DOHH2 (cell line): ENCODE data around the gene METTL23.

ENCODE experiments used
- H3F3A ChIP-seq: fragments of 200-600 bp; sonication (generic), shearing (Covaris generic); 2 replicates; pipeline ENCODE4 v1.6.0; 2016; ENCODE audit warnings: antibody characterized with exemption, mild to moderate bottlenecking; ENCODE audit not compliant: control insufficient read depth, insufficient read depth
- H3K27ac ChIP-seq: fragments of 200-600 bp; sonication (generic); 2 replicates; pipeline ENCODE4 v1.5.1; 2014; ENCODE audit warnings: low read depth, mild to moderate bottlenecking, low read length, moderate library complexity
- H3K27me3 ChIP-seq: fragments of 200-600 bp; sonication (generic); 2 replicates; pipeline ENCODE4 v1.6.1; 2014; ENCODE audit warnings: mild to moderate bottlenecking, low read length, mixed read lengths; ENCODE audit not compliant: control insufficient read depth
- H3K36me3 ChIP-seq: fragments of 200-600 bp; sonication (generic); 2 replicates; pipeline ENCODE4 v1.6.1; 2014; ENCODE audit warnings: mild to moderate bottlenecking, low read length, moderate library complexity, mixed read lengths; ENCODE audit not compliant: control insufficient read depth
- H3K4me1 ChIP-seq: fragments of 200-600 bp; sonication (generic); 2 replicates; pipeline ENCODE4 v1.6.1; 2014; ENCODE audit warnings: mild to moderate bottlenecking, low read length, mixed read lengths; ENCODE audit not compliant: control insufficient read depth
- H3K4me2 ChIP-seq: fragments of 200-600 bp; sonication (generic); 2 replicates; pipeline ENCODE4 v1.6.0; 2014; ENCODE audit warnings: mild to moderate bottlenecking, low read length, moderate library complexity
- H3K4me3 ChIP-seq: fragments of 200-600 bp; sonication (generic); 2 replicates; pipeline ENCODE4 v1.5.1; 2014; ENCODE audit warnings: mild to moderate bottlenecking, low read length, mixed read lengths
- H3K79me2 ChIP-seq: fragments of 200-600 bp; sonication (generic); 2 replicates; pipeline ENCODE4 v1.6.1; 2014; ENCODE audit warnings: mild to moderate bottlenecking, low read length, mixed read lengths; ENCODE audit not compliant: control insufficient read depth
- H3K9me2 ChIP-seq: fragments of 200-600 bp; sonication (generic); replicated peaks from 2 replicates; pipeline ENCODE4 v1.6.1; 2014; ENCODE audit warnings: mild to moderate bottlenecking, low read length, mixed read lengths; ENCODE audit not compliant: control insufficient read depth
- H3K9me3 ChIP-seq: fragments of 200-600 bp; sonication (generic); 2 replicates; pipeline ENCODE4 v1.6.1; 2014; ENCODE audit warnings: antibody characterized with exemption, low read length, mixed read lengths; ENCODE audit not compliant: control insufficient read depth, insufficient read depth
- H4K20me1 ChIP-seq: fragments of 200-600 bp; sonication (generic); 2 replicates; pipeline ENCODE4 v1.6.0; 2014; ENCODE audit warnings: low read depth, mild to moderate bottlenecking, antibody characterized with exemption, low read length, moderate library complexity; ENCODE audit not compliant: control insufficient read depth, insufficient read depth
- EZH2phosphoT487 ChIP-seq: fragments of 200-600 bp; sonication (generic); IDR thresholded peaks from 2 replicates; pipeline ENCODE4 v1.6.1; 2017; ENCODE audit warnings: borderline replicate concordance, mild to moderate bottlenecking, antibody characterized with exemption, low read length, moderate library complexity, mixed read lengths
- TF ChIP-seq, protein P1 (sequence below): fragments of 200-600 bp; sonication (generic); IDR thresholded peaks from one replicate; pipeline ENCODE4 v1.5.1; 2014; ENCODE audit warnings: antibody characterized with exemption, mild to moderate bottlenecking, low read depth, low read length; ENCODE audit not compliant: poor library complexity, severe bottlenecking

Gene METTL23

DNA sequence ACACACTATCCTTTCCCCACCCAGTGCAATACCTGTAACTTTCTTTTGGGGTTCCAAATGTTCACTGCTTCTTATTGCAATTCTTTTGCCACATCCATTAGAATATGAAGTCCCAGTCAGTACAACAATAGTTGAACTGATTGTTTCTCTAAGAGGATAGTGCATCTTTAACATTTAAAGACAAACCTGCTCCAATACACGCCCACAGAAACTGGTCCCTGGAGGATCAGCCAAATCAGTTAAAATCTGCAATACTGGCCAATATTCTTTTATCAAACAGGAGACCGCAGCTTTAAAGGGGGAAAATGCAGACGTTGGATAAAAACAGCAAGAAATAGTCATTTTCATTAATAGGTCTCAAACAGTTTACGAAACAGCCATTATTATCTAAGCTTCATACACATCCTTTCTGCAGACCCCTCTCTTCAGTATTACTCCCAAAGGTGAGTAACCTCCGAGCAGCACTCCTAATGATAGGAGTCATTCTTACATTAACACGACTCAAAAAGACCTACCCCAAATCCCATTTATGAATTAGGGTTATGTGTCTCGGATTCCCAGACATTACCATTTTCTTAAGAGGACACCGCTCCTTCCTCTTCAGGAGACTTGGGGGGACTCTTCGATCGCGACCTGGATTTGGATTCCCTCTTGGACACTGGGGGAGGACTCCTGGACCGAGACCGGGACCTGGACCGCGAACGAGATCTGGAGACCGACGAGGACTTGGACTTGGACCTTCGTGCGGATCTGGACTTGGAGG is 9.1 kb downstream of the METTL23 start:
- H3K4me1 ChIP-seq = peaks cover 51% of the 10 kb centered on the region
- TF ChIP-seq, protein P1, sequence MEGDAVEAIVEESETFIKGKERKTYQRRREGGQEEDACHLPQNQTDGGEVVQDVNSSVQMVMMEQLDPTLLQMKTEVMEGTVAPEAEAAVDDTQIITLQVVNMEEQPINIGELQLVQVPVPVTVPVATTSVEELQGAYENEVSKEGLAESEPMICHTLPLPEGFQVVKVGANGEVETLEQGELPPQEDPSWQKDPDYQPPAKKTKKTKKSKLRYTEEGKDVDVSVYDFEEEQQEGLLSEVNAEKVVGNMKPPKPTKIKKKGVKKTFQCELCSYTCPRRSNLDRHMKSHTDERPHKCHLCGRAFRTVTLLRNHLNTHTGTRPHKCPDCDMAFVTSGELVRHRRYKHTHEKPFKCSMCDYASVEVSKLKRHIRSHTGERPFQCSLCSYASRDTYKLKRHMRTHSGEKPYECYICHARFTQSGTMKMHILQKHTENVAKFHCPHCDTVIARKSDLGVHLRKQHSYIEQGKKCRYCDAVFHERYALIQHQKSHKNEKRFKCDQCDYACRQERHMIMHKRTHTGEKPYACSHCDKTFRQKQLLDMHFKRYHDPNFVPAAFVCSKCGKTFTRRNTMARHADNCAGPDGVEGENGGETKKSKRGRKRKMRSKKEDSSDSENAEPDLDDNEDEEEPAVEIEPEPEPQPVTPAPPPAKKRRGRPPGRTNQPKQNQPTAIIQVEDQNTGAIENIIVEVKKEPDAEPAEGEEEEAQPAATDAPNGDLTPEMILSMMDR = no peak
- no peak for TF ChIP-seq EZH2phosphoT487
- no peaks in the 10 kb centered on the region for H3K27me3 ChIP-seq
- no peaks in the 10 kb centered on the region for H3K9me3 ChIP-seq
- H3K9me2 ChIP-seq = no peaks in the 10 kb centered on the region
- H3F3A ChIP-seq = peaks cover 57% of the 10 kb centered on the region
- peaks cover 79% of the 10 kb centered on the region for H3K79me2 ChIP-seq
- H3K4me3 ChIP-seq = peak overlapping the region; percentile 89
- H4K20me1 ChIP-seq = peaks cover 28% of the 10 kb centered on the region
- H3K27ac ChIP-seq = peak overlapping the region; percentile 93
- H3K4me2 ChIP-seq = peak overlapping the region; percentile 66
- H3K36me3 ChIP-seq = peaks cover 60% of the 10 kb centered on the region

DNA sequence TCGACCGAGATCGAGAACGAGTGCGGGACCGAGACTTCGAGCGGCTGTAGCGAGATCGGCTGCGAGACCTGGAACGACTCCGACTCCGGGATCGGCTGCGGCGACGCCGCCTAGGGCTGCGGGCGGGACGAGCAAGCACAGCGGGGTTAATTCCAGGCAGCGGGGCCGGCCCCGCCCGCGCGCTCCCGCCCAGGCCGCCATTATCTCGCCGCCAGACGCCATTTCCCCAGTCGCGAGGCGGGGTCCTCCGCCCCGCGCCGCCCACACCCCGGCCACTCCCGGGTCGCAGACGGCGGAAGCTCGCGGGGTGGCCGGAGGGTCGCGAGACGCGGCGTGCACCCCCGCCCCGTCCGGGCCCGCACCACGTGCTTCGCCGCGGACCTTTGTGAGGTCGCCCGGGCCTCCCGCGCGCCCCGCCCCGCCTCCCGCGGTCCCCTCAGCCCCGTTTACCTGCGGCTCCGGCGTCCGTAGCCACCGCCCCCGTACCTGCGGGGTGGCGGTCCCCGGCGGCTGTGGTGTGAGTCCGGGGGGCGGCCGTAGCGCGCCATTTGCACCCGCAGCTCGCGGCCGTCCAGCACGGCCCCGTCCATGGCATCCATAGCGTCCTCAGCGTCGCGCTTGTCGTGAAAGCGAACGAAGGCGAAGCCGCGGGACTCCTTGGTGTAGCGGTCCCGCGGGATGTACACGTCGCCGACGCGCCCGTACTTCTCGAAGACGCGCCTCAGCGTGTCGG is 9.9 kb downstream of the METTL23 start:
- Histone ChIP-seq H3K79me2 (peaks cover 73% of the 10 kb centered on the region), H3K36me3 (peaks cover 61% of the 10 kb centered on the region), H4K20me1 (peaks cover 28% of the 10 kb centered on the region), H3K27me3 (no peaks in the 10 kb centered on the region), H3K9me2 (no peaks in the 10 kb centered on the region), H3K27ac (peak overlapping the region; percentile 93), H3K4me2 (peak overlapping the region; percentile 66), H3K4me1 (peaks cover 45% of the 10 kb centered on the region), H3F3A (peaks cover 52% of the 10 kb centered on the region), H3K4me3 (peak overlapping the region; percentile 89), H3K9me3 (no peaks in the 10 kb centered on the region)
- no peak for TF ChIP-seq EZH2phosphoT487
- TF ChIP-seq, protein P1 = no peak

DNA sequence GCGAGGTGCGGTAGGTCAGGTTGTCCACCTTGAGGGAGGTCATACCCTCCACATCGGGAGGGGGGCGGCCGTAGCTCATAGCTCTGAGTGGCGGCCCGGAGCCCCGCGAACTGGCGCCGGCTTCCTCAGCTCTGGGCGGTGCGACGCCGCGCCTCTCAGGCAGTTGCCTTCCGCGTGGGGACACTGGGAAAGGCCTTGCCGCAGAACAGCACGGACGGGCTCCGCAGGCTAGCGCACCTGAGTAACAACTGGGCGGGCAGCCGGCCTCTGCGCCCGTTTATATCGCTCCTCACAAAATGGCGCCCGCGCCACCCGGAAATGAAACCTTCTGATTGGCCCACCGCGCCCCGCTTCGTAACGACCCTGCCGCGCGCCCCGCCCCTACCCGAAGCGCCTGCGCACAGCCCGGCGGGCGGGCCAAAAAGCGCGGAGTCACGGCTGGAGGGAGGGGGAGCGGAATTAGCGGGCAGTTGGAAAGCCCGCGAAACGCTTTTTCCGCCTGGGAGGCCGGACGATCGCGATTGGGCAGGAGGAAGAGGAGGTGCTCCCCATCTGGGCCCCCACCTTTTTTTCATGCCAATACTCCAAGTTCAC is 10.5 kb downstream of the METTL23 start, which contains the start of gene SRSF2:
Gene SRSF2 (minus strand): TSS at position 250 of the 594 bp plus-strand sequence. CDS start 171 bp downstream, at position 79.
- Histone ChIP-seq H3K9me2 (no peaks in the 10 kb centered on the region), H4K20me1 (peaks cover 28% of the 10 kb centered on the region), H3K4me3 (peak within 1 kb of the TSS; percentile 89), H3K4me1 (peaks cover 40% of the 10 kb centered on the region), H3F3A (peaks cover 45% of the 10 kb centered on the region), H3K4me2 (peak within 1 kb of the TSS; percentile 67), H3K27me3 (no peaks in the 10 kb centered on the region), H3K79me2 (peaks cover 68% of the 10 kb centered on the region), H3K9me3 (no peaks in the 10 kb centered on the region), H3K36me3 (peaks cover 60% of the 10 kb centered on the region), H3K27ac (peak within 1 kb of the TSS; percentile 93)
- TF ChIP-seq, protein P1 = no peak
- TF ChIP-seq EZH2phosphoT487 = no peak
